Measurements from ENCODE around the gene APCDD1L.

- TF ChIP-seq POLR2AphosphoS5 (IDR thresholded peaks at IDR 0.05; ENCODE audit: low read depth, low read length), result no peak
- TF ChIP-seq POLR2A (IDR thresholded peaks at IDR 0.05; ENCODE audit: low read depth, low read length), result no peak
- no peak for TF ChIP-seq TAF1 (IDR thresholded peaks at IDR 0.05; ENCODE audit: borderline replicate concordance, low read depth, low read length)
Observed at GRCh38 chr20:58519940-58520712, 4.9 kb upstream of the APCDD1L start.

Measured in GM12892 (cell line).